ENCODE measurements around the gene PGM5.
"Not testable (repeated sequence)": the region's sequence is repeated elsewhere in the genome, so short reads cannot be mapped to it uniquely, and the experiment has no call there.

DNA sequence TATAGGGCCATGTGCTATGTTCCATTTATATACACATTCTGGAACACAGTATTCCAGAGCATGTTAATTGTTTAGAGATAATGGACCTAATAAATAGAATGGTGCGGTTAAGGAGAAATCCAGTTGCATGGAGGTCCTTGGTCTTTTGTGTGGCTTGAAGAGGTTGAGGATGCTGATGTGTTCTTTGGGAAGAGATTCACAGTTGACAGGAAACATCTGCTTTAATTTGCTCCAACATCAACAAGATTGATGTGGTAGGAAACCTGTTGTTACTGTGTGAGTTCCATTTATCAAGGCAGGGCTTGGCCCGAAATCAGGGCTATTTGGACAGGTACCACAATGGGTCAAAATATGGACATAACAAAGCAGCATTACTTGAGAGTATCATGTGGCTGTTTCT lies 56.3 kb downstream of the PGM5 start:
- not testable (repeated sequence) for TF ChIP-seq POLR2AphosphoS5 (IDR thresholded peaks at IDR 0.05; ENCODE audit: low read depth, low read length); POLR2A (IDR thresholded peaks at IDR 0.05; ENCODE audit: low read depth, low read length); TAF1 (IDR thresholded peaks at IDR 0.05; ENCODE audit: borderline replicate concordance, low read depth, low read length)
